Fibroblast of lung (primary cell): ENCODE measurements around the gene VWF. TPM values are rescaled to one million over a fixed set of nuclear protein-coding genes. Genes with fewer than 3 reads are reported as not detected.

Experiments used
- DNase-seq, 2 donors: peaks; one replicate each; pipeline versions ENCODE4 v3.0.0 to v3.0.0-alpha.2; 2010; ENCODE audit warnings: low read depth in 2 of 2
- H2AFZ ChIP-seq: 2 replicates; pipeline ENCODE4 v1.5.1; 2012; ENCODE audit warnings: low read length, control low read depth, inconsistent platforms
- H3K27ac ChIP-seq: 2 replicates; pipeline ENCODE4 v1.5.1; 2011; ENCODE audit warnings: low read length, control low read depth; ENCODE audit not compliant: insufficient read depth
- H3K27me3 ChIP-seq: 2 replicates; pipeline ENCODE4 v1.5.1; 2011; ENCODE audit warnings: mild to moderate bottlenecking, low read length; ENCODE audit not compliant: control insufficient read depth, insufficient read depth
- H3K36me3 ChIP-seq: 2 replicates; pipeline ENCODE4 v1.5.1; 2011; ENCODE audit warnings: low read length; ENCODE audit not compliant: control insufficient read depth, insufficient read depth
- H3K4me1 ChIP-seq: 2 replicates; pipeline ENCODE4 v1.5.1; 2011; ENCODE audit warnings: low read length; ENCODE audit not compliant: control insufficient read depth, insufficient read depth; ENCODE audit errors: extremely low read depth
- H3K4me2 ChIP-seq: 2 replicates; pipeline ENCODE4 v1.5.1; 2011; ENCODE audit warnings: low read length, control low read depth; ENCODE audit not compliant: insufficient read depth; ENCODE audit errors: extremely low read depth
- H3K4me3 ChIP-seq, 4 experiments: fragments of 200-600 bp in 1 of 4; sonication (generic) in 1 of 4; replicated peaks in 1 of 4; 2 replicates each; pipeline ENCODE4 v1.5.1; 2011 to 2016; ENCODE audit warnings: low read length in 4 of 4, low read depth in 3 of 4, mild to moderate bottlenecking in 3 of 4, control low read depth in 2 of 4, inconsistent platforms in 1 of 4, mixed read lengths in 1 of 4; ENCODE audit not compliant: insufficient read depth in 1 of 4; ENCODE audit errors: control extremely low read depth in 1 of 4
- H3K79me2 ChIP-seq: 2 replicates; pipeline ENCODE4 v1.5.1; 2012; ENCODE audit warnings: mild to moderate bottlenecking, low read length, inconsistent platforms; ENCODE audit not compliant: control insufficient read depth, insufficient read depth
- H3K9ac ChIP-seq: 2 replicates; pipeline ENCODE4 v1.5.1; 2011; ENCODE audit warnings: mild to moderate bottlenecking, low read length, control low read depth; ENCODE audit not compliant: insufficient read depth
- H3K9me3 ChIP-seq: 2 replicates; pipeline ENCODE4 v1.5.1; 2012; ENCODE audit warnings: low read depth, low read length; ENCODE audit not compliant: control insufficient read depth, insufficient read depth
- H4K20me1 ChIP-seq: 2 replicates; pipeline ENCODE4 v1.5.1; 2011; ENCODE audit warnings: low read length; ENCODE audit not compliant: control insufficient read depth, insufficient read depth; ENCODE audit errors: extremely low read depth
- CTCF ChIP-seq, 2 donors: IDR thresholded peaks in 1 of 2; conservative IDR thresholded peaks in 1 of 2; 1 replicate in 1 of 2; 2 replicates in 1 of 2; pipeline ENCODE4 v1.5.1; 2011 to 2012; ENCODE audit warnings: low read length in 2 of 2, control low read depth in 1 of 2, inconsistent platforms in 1 of 2, low read depth in 1 of 2, mild to moderate bottlenecking in 1 of 2
- EZH2 ChIP-seq: IDR thresholded peaks from 2 replicates; pipeline ENCODE4 v1.5.1; 2012; ENCODE audit warnings: low read length, control low read depth, mild to moderate bottlenecking; ENCODE audit errors: missing control alignments
- polyA plus RNA-seq, 2 donors: library from polyadenylated mRNA; depleted of rRNA in 1 of 2; stranded (reverse) in 1 of 2; unstranded in 1 of 2; fragments of >200 nt; gene quantifications; 2 replicates each; pipeline ENCODE4 v1.2.1, GENCODE V29; 2011 to 2012; ENCODE audit warnings: missing spikeins in 1 of 2
- total RNA-seq: library from RNA; depleted of rRNA; stranded (reverse); fragments of >200 nt; gene quantifications from 2 replicates; pipeline ENCODE4 v1.2.1, GENCODE V29; 2014

VWF gene
- total and polyA plus RNA-seq, 2 donors (not counting 1 experiment from before 2014, with no cell fraction given), result 0.15 to 1.7 TPM

DNA sequence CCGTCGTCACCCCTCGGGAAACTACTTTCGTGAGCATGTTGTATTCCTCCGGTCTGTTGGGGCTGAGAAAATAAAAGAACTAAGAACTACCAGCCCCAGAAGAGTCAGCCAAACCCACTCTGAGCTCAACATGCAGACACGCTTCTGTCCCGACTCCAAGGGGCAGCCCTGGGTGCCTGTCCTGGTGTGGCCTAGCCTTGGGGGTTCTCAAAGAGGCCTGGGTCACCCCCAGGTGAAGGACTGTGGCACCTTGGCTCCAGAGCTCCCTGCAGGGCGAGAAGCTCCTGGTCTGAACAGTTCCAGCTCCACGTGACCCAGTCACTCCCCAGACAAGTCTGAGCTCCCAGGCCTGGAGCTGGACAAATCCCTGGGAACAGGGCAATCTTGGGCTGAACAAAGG, 87.0 kb downstream of the VWF start:
- no peaks in the 10 kb centered on the region for H3K36me3 ChIP-seq
- no peak overlapping the region for H3K4me2 ChIP-seq
- H3K27me3 ChIP-seq, result peaks cover 3% of the 10 kb centered on the region
- no peaks in the 10 kb centered on the region for H3K4me1 ChIP-seq
- H3K79me2 ChIP-seq, result no peaks in the 10 kb centered on the region
- no peaks in the 10 kb centered on the region for H3K9me3 ChIP-seq
- no peak for DNase-seq
- no peaks in the 10 kb centered on the region for H4K20me1 ChIP-seq
- no peak overlapping the region for H3K9ac ChIP-seq
- no peak overlapping the region for H3K4me3 ChIP-seq
- no peak overlapping the region for H3K27ac ChIP-seq
- TF ChIP-seq CTCF (conservative IDR thresholded peaks at IDR 0.05 in 1 of 2, IDR thresholded peaks at IDR 0.05 in 1 of 2; ENCODE audit: low read depth in 1 of 2, low read length in 2 of 2) (no peak), EZH2 (no peak)
- H2AFZ ChIP-seq, result no peak overlapping the region

DNA sequence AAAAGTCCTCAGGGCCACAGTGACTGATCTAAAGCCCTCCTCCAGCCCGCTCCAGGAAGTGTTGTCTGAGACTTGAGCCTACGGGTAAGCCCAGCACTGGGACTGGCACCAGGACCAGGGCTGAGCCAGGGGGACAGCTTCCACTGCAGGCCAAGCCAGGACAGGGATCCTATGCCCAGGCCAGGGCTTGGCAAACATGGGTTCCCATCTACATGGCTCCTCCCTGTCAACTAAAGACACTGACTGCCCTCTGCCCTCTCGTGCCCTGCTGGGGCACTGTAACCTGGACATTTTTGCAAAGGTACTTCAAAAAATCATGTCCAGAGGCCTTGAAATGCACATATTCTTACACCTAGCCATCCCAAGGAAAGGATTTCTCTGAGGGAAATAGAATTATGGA, 88.0 kb downstream of the VWF start:
- no peak for TF ChIP-seq EZH2
- TF ChIP-seq CTCF (conservative IDR thresholded peaks at IDR 0.05 in 1 of 2, IDR thresholded peaks at IDR 0.05 in 1 of 2; ENCODE audit: low read depth in 1 of 2, low read length in 2 of 2), result no peak

GRCh38 chr12:6034596-6034995, 89.9 kb downstream of the VWF start:
- Histone ChIP-seq H3K79me2 (no peaks in the 10 kb centered on the region), H3K9ac (no peak overlapping the region), H3K27me3 (peaks cover 7% of the 10 kb centered on the region), H3K36me3 (no peaks in the 10 kb centered on the region), H4K20me1 (no peaks in the 10 kb centered on the region), H3K4me2 (no peak overlapping the region), H3K4me1 (no peaks in the 10 kb centered on the region), H3K4me3 (no peak overlapping the region), H2AFZ (no peak overlapping the region), H3K9me3 (no peaks in the 10 kb centered on the region), H3K27ac (no peak overlapping the region)
- TF ChIP-seq EZH2 (no peak), CTCF (conservative IDR thresholded peaks at IDR 0.05 in 1 of 2, IDR thresholded peaks at IDR 0.05 in 1 of 2; ENCODE audit: low read depth in 1 of 2, low read length in 2 of 2) (no peak)
- DNase-seq, result no peak

More for the DNA sequence above, 88.0 kb downstream of the VWF start:
- H3K4me1 ChIP-seq, result no peaks in the 10 kb centered on the region
- no peak overlapping the region for H2AFZ ChIP-seq
- H3K4me3 ChIP-seq, result no peak overlapping the region
- no peak overlapping the region for H3K27ac ChIP-seq
- no peaks in the 10 kb centered on the region for H3K9me3 ChIP-seq
- H3K27me3 ChIP-seq, result peaks cover 3% of the 10 kb centered on the region
- DNase-seq, result no peak
- no peak overlapping the region for H3K9ac ChIP-seq
- H3K4me2 ChIP-seq, result no peak overlapping the region
- H4K20me1 ChIP-seq, result no peaks in the 10 kb centered on the region
- H3K36me3 ChIP-seq, result no peaks in the 10 kb centered on the region
- no peaks in the 10 kb centered on the region for H3K79me2 ChIP-seq
